ENCODE results near the gene SMPD4.
"Not testable (repeated sequence)": the region's sequence is repeated elsewhere in the genome, so short reads cannot be mapped to it uniquely, and the experiment has no call there.

GRCh38 chr2:130192451-130192850 is 11.0 kb upstream of the SMPD4 start:
- not testable (repeated sequence) for TF ChIP-seq FOS (IDR thresholded peaks at IDR 0.05; ENCODE audit: extremely low read depth, insufficient read length); YY1 (IDR thresholded peaks at IDR 0.05; ENCODE audit: borderline replicate concordance in 1 of 3, control insufficient read depth in 1 of 3, extremely low read depth in 1 of 3, insufficient read depth in 3 of 3, insufficient read length in 1 of 3, insufficient replicate concordance in 2 of 3, low read depth in 1 of 3, low read length in 2 of 3); ETS2 (tag; IDR thresholded peaks at IDR 0.05; ENCODE audit: borderline replicate concordance, poor library complexity, severe bottlenecking); EZH2 (IDR thresholded peaks at IDR 0.05; ENCODE audit: borderline replicate concordance, low read depth, low read length); CTCF (IDR thresholded peaks at IDR 0.05 in 2 of 3, conservative IDR thresholded peaks at IDR 0.05 in 1 of 3; ENCODE audit: insufficient read depth in 2 of 3, low read depth in 1 of 3, low read length in 3 of 3); PBX2 (CRISPR knock-in tag; IDR thresholded peaks at IDR 0.05; ENCODE audit: low read depth); PBX2 (tag; conservative IDR thresholded peaks at IDR 0.05; ENCODE audit: low read depth); MEF2D (tag; conservative IDR thresholded peaks at IDR 0.05; ENCODE audit: low read depth); CHD1 (IDR thresholded peaks at IDR 0.05; ENCODE audit: low read length); JUN (IDR thresholded peaks at IDR 0.05; ENCODE audit: borderline replicate concordance, low read depth, low read length); JUN (CRISPR knock-in tag; IDR thresholded peaks at IDR 0.05; ENCODE audit: borderline replicate concordance); NCOR1 (IDR thresholded peaks at IDR 0.05); ZNF140 (CRISPR knock-in tag; IDR thresholded peaks at IDR 0.05); TAF1 (IDR thresholded peaks at IDR 0.05; ENCODE audit: control insufficient read depth, extremely low read depth, insufficient read depth, low read length, severe bottlenecking); BDP1 (IDR thresholded peaks at IDR 0.05; ENCODE audit: insufficient read depth, insufficient read length)
